ENCODE measurements around the gene SLC16A10. TPM values are rescaled to one million over a fixed set of nuclear protein-coding genes. Genes with fewer than 3 reads are reported as not detected.
A peak's percentile ranks its signal among the peaks of the same experiment; 100 is the strongest.
"Not testable (repeated sequence)": the region's sequence is repeated elsewhere in the genome, so short reads cannot be mapped to it uniquely, and the experiment has no call there.

The SLC16A10 gene
- total and polyA plus RNA-seq, 2 experiments from 2014 or later, result 19.9 to 34.1 TPM

DNA sequence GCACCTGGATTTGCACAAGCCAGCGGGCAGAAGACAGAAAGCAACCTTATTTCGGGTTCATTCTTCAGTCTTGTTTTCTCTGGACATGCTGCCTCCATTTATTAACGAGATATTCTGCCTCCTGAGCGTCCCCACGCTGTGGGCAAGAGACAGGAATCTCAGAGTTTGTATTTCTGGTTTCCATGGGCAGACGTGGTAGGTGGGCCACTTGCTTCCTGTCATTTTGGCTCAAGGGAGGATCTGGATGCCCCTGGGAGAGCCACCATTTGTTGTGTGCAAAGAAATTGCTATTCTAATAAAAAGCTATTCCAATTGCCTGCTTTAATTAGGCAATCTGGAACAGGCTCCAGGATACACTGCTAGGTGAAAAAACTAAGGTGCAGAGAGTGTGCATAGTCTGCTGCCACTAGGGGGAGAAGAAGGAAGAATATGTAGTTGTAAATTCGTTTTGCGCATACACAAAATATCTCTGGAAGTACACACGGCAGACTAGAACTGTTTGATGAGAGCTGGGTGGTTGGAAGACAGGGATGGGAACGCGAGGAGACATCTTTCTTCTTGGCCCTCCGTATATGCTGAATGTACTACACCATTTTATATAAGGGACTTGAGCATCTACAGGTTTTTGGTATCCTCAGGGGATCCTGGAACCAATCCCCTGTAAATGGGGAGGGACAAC is 30.1 kb upstream of the SLC16A10 start:
- peak; percentile 63 for DNase-seq (ENCODE audit: low spot score)
- Histone ChIP-seq H3K4me2 (no peak overlapping the region), H4K20me1 (ENCODE audit: insufficient read depth, poor library complexity, severe bottlenecking) (no peaks in the 10 kb centered on the region), H3K9me3 (ENCODE audit: low read depth) (no peaks in the 10 kb centered on the region), H3K36me3 (replicated peaks; ENCODE audit: insufficient read depth, low read depth) (no peaks in the 10 kb centered on the region), H3K9me2 (replicated peaks; ENCODE audit: insufficient read depth) (no peaks in the 10 kb centered on the region), H3K4me3 (no peak overlapping the region), H2AFZ (no peak overlapping the region), H3K27me3 (no peaks in the 10 kb centered on the region), H3K79me2 (no peaks in the 10 kb centered on the region), H3K4me1 (ENCODE audit: insufficient read depth) (no peaks in the 10 kb centered on the region), H3K27ac (no peak overlapping the region)
- 60% methylated on average over 12 of the region's 12 CpGs for WGBS (ENCODE audit: low lambda C conversion rate, missing lambda C conversion rate)
- TF ChIP-seq EZH2phosphoT487 (IDR thresholded peaks at IDR 0.05; ENCODE audit: low read depth, severe bottlenecking, unreplicated experiment) (no peak), EZH2 (IDR thresholded peaks at IDR 0.05; ENCODE audit: borderline replicate concordance) (no peak)
- TF ChIP-seq, protein P1, sequence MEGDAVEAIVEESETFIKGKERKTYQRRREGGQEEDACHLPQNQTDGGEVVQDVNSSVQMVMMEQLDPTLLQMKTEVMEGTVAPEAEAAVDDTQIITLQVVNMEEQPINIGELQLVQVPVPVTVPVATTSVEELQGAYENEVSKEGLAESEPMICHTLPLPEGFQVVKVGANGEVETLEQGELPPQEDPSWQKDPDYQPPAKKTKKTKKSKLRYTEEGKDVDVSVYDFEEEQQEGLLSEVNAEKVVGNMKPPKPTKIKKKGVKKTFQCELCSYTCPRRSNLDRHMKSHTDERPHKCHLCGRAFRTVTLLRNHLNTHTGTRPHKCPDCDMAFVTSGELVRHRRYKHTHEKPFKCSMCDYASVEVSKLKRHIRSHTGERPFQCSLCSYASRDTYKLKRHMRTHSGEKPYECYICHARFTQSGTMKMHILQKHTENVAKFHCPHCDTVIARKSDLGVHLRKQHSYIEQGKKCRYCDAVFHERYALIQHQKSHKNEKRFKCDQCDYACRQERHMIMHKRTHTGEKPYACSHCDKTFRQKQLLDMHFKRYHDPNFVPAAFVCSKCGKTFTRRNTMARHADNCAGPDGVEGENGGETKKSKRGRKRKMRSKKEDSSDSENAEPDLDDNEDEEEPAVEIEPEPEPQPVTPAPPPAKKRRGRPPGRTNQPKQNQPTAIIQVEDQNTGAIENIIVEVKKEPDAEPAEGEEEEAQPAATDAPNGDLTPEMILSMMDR (IDR thresholded peaks at IDR 0.05; ENCODE audit: poor library complexity), result peak; percentile 69

- no peak overlapping the region for H2AFZ ChIP-seq
- no peaks in the 10 kb centered on the region for H3K27me3 ChIP-seq
- H3K9me3 ChIP-seq (ENCODE audit: low read depth), result no peaks in the 10 kb centered on the region
- TF ChIP-seq EZH2phosphoT487 (IDR thresholded peaks at IDR 0.05; ENCODE audit: low read depth, severe bottlenecking, unreplicated experiment), result no peak
- TF ChIP-seq, protein P1 (IDR thresholded peaks at IDR 0.05; ENCODE audit: poor library complexity), result no peak
- no peak for TF ChIP-seq EZH2 (IDR thresholded peaks at IDR 0.05; ENCODE audit: borderline replicate concordance)
- DNase-seq (ENCODE audit: low spot score), result no peak
- H3K4me2 ChIP-seq, result no peak overlapping the region
- H4K20me1 ChIP-seq (ENCODE audit: insufficient read depth, poor library complexity, severe bottlenecking), result no peaks in the 10 kb centered on the region
- H3K4me3 ChIP-seq, result no peak overlapping the region
- H3K36me3 ChIP-seq (replicated peaks; ENCODE audit: insufficient read depth, low read depth), result no peaks in the 10 kb centered on the region
- no peaks in the 10 kb centered on the region for H3K9me2 ChIP-seq (replicated peaks; ENCODE audit: insufficient read depth)
- 88% methylated on average over 5 of the region's 5 CpGs for WGBS (ENCODE audit: low lambda C conversion rate, missing lambda C conversion rate)
- H3K79me2 ChIP-seq, result no peaks in the 10 kb centered on the region
- H3K4me1 ChIP-seq (ENCODE audit: insufficient read depth), result no peaks in the 10 kb centered on the region
- H3K27ac ChIP-seq, result no peak overlapping the region
These were observed 25.8 kb upstream of the SLC16A10 start for GRCh38 chr6:111061508-111061907.

- not testable (repeated sequence) for H3K9me3 ChIP-seq (ENCODE audit: low read depth); H3K27ac ChIP-seq; H2AFZ ChIP-seq; DNase-seq (ENCODE audit: low spot score); H3K79me2 ChIP-seq; H3K4me2 ChIP-seq; H3K9me2 ChIP-seq (replicated peaks; ENCODE audit: insufficient read depth); H3K4me3 ChIP-seq; H4K20me1 ChIP-seq (ENCODE audit: insufficient read depth, poor library complexity, severe bottlenecking); H3K27me3 ChIP-seq; H3K4me1 ChIP-seq (ENCODE audit: insufficient read depth); H3K36me3 ChIP-seq (replicated peaks; ENCODE audit: insufficient read depth, low read depth)
- WGBS (ENCODE audit: low lambda C conversion rate, missing lambda C conversion rate), result 94% methylated on average over 5 of the region's 5 CpGs
These were observed 25.3 kb upstream of the SLC16A10 start for GRCh38 chr6:111061985-111062384.

DNA sequence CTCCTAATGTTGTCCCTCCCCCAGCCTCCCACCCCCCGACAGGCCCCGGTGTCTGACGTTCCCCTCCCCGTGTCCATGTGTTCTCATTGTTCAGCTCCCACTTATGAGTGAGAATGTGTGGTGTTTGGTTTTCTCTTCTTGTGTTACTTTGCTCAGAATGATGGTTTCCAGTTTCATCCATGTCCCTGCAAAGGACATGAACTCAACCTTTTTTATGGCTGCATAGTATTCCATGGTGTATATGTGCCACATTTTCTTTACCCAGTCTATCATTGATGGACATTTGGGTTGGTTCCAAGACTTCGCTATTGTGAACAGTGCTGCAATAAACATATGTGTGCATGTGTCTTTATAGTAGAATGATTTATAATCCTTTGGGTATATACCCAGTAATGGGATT is 24.4 kb upstream of the SLC16A10 start:
- H3K9me3 ChIP-seq (ENCODE audit: low read depth); H3K4me3 ChIP-seq; H3K9me2 ChIP-seq (replicated peaks; ENCODE audit: insufficient read depth); DNase-seq (ENCODE audit: low spot score); H3K4me2 ChIP-seq; H3K27ac ChIP-seq; H4K20me1 ChIP-seq (ENCODE audit: insufficient read depth, poor library complexity, severe bottlenecking); H3K4me1 ChIP-seq (ENCODE audit: insufficient read depth); H3K36me3 ChIP-seq (replicated peaks; ENCODE audit: insufficient read depth, low read depth); H3K79me2 ChIP-seq; H2AFZ ChIP-seq; H3K27me3 ChIP-seq: not testable (repeated sequence)
- 84% methylated on average over 5 of the region's 5 CpGs for WGBS (ENCODE audit: low lambda C conversion rate, missing lambda C conversion rate)
